Glutamatergic neuron (in vitro differentiated cells): ENCODE data around the gene ZNF580. TPM values are rescaled to one million over a fixed set of nuclear protein-coding genes. Genes with fewer than 3 reads are reported as not detected.

ENCODE experiments used
- DNase-seq: peaks from one replicate; pipeline ENCODE4 v3.0.0; 2022
- H3K27ac Mint-ChIP-seq: one replicate; pipeline ENCODE4 v1.8.0; 2020; ENCODE audit warnings: mild to moderate bottlenecking, mixed read lengths, inconsistent platforms; ENCODE audit not compliant: unreplicated experiment
- H3K27me3 Mint-ChIP-seq: one replicate; pipeline ENCODE4 v1.8.0; 2020; ENCODE audit warnings: mild to moderate bottlenecking, moderate library complexity, mixed read lengths, inconsistent platforms; ENCODE audit not compliant: unreplicated experiment
- H3K36me3 Mint-ChIP-seq: one replicate; pipeline ENCODE4 v1.8.0; 2020; ENCODE audit warnings: mild to moderate bottlenecking, mixed read lengths, inconsistent platforms; ENCODE audit not compliant: unreplicated experiment
- H3K4me1 Mint-ChIP-seq: one replicate; pipeline ENCODE4 v1.8.0; 2020; ENCODE audit warnings: mild to moderate bottlenecking, low read depth, mixed read lengths, inconsistent platforms; ENCODE audit not compliant: unreplicated experiment
- H3K4me3 Mint-ChIP-seq: one replicate; pipeline ENCODE4 v1.8.0; 2020; ENCODE audit warnings: mild to moderate bottlenecking, mixed read lengths, inconsistent platforms; ENCODE audit not compliant: unreplicated experiment
- H3K9me3 Mint-ChIP-seq: one replicate; pipeline ENCODE4 v1.8.0; 2020; ENCODE audit warnings: mild to moderate bottlenecking, moderate library complexity, mixed read lengths, inconsistent platforms; ENCODE audit not compliant: unreplicated experiment
- CTCF ChIP-seq: fragments of 200-600 bp; sonication (generic); IDR thresholded peaks from one replicate; pipeline ENCODE4 v1.5.0; 2021; ENCODE audit not compliant: partially characterized antibody, unreplicated experiment
- total RNA-seq: library from RNA; stranded (reverse); fragmentation: NEBNext Ultra II Directional; extraction: Animal tissue kit (Norgen Biotek cat#: 25700); gene quantifications from one replicate; pipeline ENCODE4 v1.2.1, GENCODE V29; 2021; ENCODE audit not compliant: unreplicated experiment

ZNF580 gene
- total RNA-seq, 1 donor from 2014 or later = 43.6 TPM

- Mint-ChIP-seq H3K4me1 (no peaks in the 10 kb centered on the region), H3K4me3 (peak overlapping the region; percentile 88), H3K9me3 (peaks cover 12% of the 10 kb centered on the region), H3K27ac (no peak overlapping the region), H3K27me3 (peaks cover 8% of the 10 kb centered on the region), H3K36me3 (peaks cover 13% of the 10 kb centered on the region)
- no peak for TF ChIP-seq CTCF
- DNase-seq = no peak
Measured at GRCh38 chr19:55623561-55623960, 17.2 kb upstream of the ZNF580 start.

DNA sequence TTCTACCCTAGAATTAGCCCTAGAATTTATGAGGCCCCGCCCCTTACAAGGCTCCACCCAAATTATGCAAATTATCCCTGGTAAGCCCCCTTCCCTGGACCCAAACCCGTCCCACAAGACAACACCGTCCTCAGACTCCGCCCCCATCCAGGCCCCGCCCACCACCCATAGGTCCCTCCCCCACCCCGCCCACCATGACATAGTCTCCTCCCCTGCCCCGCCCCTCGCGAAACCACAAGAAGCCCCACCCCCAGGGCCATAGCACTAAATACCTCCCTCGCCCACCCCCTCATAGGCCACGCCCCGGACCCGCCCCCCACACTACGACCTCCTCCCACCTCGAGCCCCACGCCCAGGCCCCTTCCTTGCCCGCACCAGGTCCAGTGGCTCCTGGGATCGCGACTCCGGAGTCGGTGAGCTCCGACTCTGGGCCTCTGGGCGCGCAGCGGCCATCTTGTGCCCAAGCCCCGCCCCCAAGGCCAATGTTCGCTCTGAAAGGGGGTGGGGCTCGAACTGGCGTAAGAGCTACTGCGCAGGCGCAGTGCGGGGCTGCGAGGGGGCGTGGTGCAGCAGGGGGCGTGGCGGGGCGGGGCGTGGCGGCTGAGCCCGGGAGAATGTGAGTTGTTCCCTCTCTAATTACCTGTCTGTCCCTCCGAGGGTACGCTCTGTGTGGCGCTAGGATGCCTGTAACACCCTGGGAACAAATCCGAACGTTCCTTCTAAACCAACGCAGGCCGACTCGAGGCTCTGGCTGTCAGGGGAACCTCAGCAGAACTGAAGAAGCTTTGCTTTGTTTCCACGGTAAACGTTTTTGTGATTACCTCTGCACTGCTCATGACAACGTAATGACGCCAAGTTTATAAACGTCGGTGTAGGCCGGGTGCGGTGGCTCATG is 16.4 kb upstream of the ZNF580 start, which contains the start of gene ZNF784:
TSS of gene ZNF784 (minus strand) at position 458 of the 895 bp plus-strand sequence. CDS start at position 453, 5 bp downstream.
- H3K4me3 Mint-ChIP-seq = peak within 1 kb of the TSS; percentile 88
- peak; percentile 96 for DNase-seq
- TF ChIP-seq CTCF = no peak
- H3K9me3 Mint-ChIP-seq = peaks cover 12% of the 10 kb centered on the region
- no peaks in the 10 kb centered on the region for H3K4me1 Mint-ChIP-seq
- peak within 1 kb of the TSS; percentile 88 for H3K27ac Mint-ChIP-seq
- peaks cover 13% of the 10 kb centered on the region for H3K36me3 Mint-ChIP-seq
- H3K27me3 Mint-ChIP-seq = peaks cover 8% of the 10 kb centered on the region

DNA sequence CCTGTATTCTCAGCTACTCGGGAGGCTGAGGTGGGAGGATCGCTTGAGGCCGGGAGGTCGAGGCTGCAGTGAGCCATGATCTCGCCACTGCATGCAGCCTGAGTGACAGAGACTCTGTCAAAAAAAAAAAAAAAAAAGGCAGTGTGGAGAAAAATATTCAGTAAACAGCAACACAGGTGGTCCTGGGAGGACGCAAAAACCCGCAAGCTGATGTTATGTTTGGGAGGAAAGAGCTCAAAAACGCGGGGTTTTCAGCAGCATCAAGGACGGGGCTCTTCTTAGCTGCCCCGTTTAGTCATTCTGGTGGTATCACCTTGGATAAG is 15.8 kb upstream of the ZNF580 start:
- peaks cover 6% of the 10 kb centered on the region for H3K27me3 Mint-ChIP-seq
- TF ChIP-seq CTCF = no peak
- peak overlapping the region; percentile 88 for H3K4me3 Mint-ChIP-seq
- no peaks in the 10 kb centered on the region for H3K4me1 Mint-ChIP-seq
- peaks cover 12% of the 10 kb centered on the region for H3K36me3 Mint-ChIP-seq
- DNase-seq = no peak
- peak overlapping the region; percentile 83 for H3K27ac Mint-ChIP-seq
- H3K9me3 Mint-ChIP-seq = peaks cover 9% of the 10 kb centered on the region

GRCh38 chr19:55626350-55626749 is 14.5 kb upstream of the ZNF580 start:
- Mint-ChIP-seq H3K27me3 (peaks cover 6% of the 10 kb centered on the region), H3K4me3 (no peak overlapping the region), H3K4me1 (no peaks in the 10 kb centered on the region), H3K36me3 (peaks cover 7% of the 10 kb centered on the region), H3K9me3 (peaks cover 9% of the 10 kb centered on the region), H3K27ac (no peak overlapping the region)
- DNase-seq = no peak
- no peak for TF ChIP-seq CTCF

DNA sequence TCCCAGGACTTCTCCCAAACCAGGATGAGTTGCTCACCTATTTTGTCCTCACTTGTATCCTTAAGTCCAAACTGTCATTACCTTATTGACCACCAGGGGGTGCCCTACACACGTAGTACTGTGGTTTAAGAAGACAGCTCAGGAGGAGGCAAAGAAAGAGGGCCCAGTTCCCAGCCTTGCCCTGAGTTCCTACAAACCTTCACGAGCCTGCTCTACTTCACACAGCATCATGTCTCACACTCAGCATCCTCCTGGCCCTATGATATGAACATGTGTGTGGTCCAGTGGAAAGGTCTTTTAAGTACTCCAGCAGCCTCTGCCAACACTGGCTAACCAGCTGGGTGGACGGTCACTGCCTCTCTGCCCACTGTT is 8.4 kb upstream of the ZNF580 start:
- Mint-ChIP-seq H3K27me3 (peaks cover 11% of the 10 kb centered on the region), H3K27ac (no peak overlapping the region), H3K4me3 (no peak overlapping the region), H3K4me1 (peaks cover 12% of the 10 kb centered on the region), H3K9me3 (no peaks in the 10 kb centered on the region), H3K36me3 (no peaks in the 10 kb centered on the region)
- TF ChIP-seq CTCF = peak; percentile 90
- DNase-seq = peak; percentile 80
